Hypothalamus (tissue), 51 donors: ENCODE measurements around the gene DSC3.
A peak's percentile ranks its signal among the peaks of the same experiment; 100 is the strongest.

Source experiments
- DNase-seq, 51 donors: peaks; one replicate each; lab custom pipeline; 2025; lab: John Stamatoyannopoulos, UW

The DSC3 gene

DNA sequence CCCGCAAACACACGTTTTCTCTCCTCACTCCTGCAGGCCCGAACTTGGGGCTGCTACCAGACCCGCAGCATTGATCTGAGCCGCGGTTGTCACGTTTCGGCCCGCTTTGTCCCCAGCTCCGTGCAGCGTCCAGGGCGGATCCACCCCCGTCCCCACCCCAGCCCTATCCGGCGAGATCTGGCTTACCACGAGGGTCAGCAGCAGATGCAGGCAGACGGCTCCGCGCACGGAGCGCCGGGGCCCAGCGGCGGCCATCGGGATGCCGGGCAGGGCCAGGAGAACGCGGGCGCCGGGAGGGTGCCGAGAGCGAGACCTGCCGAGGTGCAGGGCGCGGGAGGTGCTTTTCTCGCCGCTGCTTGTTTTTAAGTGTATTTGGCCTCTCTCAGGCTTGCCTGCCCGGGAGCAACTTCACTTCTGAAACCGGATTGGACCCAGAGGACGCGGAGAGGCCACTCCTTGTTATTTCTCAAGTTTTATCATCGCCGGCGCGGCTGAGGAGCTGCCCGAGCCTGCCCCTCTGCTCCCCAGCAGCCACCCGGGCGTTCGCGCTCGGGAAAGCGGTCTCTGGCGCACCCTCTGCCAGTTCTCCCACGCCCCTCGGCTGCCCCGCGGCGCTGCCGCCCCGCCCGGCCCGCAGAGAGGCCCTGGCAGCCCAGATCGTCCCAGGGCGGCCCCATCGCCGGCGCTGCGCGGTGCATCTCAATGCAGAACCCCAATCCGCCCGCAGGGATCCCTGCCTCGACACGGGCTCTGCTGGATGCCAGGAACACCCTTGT is at the start of gene DSC3:
DSC3 (minus strand) TSS at position 337 of the 776 bp plus-strand sequence; CDS start at position 255, 82 bp downstream.
- no peak for DNase-seq

- DNase-seq: no peak
Measured at GRCh38 chr18:31091350-31091749, 48.8 kb upstream of the DSC3 start.

DNA sequence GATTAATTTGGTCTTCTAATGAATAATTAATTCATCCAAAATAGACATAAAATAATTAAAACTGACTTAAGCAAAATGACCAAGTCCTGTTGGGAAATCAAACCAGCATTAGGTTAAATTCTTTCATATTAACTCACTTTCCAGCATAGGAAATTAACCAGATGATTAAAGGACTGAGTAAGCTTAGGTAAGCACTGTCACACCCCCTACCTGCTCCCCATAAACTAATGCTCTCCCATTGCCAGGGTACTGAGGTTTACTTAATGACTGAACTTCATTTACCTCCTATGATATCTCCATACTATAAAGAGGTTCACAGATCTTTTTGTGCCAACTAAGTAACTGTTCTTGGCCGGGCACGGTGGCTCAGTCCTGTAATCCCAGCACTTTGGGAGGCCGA is 46.0 kb upstream of the DSC3 start:
- no peak for DNase-seq

GRCh38 chr18:31079973-31080372 is 37.4 kb upstream of the DSC3 start:
- DNase-seq: no peak

- DNase-seq: no peak
Measured at GRCh38 chr18:31077878-31078277, 35.3 kb upstream of the DSC3 start.

GRCh38 chr18:31072175-31072574 is 29.6 kb upstream of the DSC3 start:
- no peak for DNase-seq

DNA sequence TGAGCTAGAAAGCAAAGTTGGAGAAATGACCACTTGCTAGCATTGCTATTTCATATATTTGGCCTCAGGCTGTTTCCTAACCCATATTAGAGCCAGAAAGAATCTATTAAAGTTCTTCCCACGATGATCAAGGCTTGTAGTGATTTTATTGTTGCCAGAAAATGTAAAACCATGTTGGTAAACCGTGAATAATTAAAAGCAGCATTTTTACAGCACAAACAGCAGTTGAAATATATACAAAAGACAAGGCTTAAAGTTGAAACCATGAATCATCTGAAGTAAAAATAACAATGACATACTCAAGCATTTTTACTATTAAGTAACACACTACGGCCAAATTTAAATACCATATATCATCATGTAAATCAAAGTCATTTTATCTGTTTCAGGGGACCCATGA is 27.7 kb upstream of the DSC3 start:
- DNase-seq: no peak

- no peak for DNase-seq
Measured at GRCh38 chr18:31066266-31066665, 23.7 kb upstream of the DSC3 start.

- no peak for DNase-seq
Measured at GRCh38 chr18:31065036-31065773, 22.7 kb upstream of the DSC3 start.

GRCh38 chr18:31064130-31064529 is 21.6 kb upstream of the DSC3 start:
- DNase-seq: peak in 1 of 51 donors; percentile 28

GRCh38 chr18:31061945-31062344 is 19.4 kb upstream of the DSC3 start:
- DNase-seq: no peak

GRCh38 chr18:31058897-31059296 is 16.4 kb upstream of the DSC3 start:
- no peak for DNase-seq

- no peak for DNase-seq
Measured at GRCh38 chr18:31057917-31058316, 15.4 kb upstream of the DSC3 start.

DNA sequence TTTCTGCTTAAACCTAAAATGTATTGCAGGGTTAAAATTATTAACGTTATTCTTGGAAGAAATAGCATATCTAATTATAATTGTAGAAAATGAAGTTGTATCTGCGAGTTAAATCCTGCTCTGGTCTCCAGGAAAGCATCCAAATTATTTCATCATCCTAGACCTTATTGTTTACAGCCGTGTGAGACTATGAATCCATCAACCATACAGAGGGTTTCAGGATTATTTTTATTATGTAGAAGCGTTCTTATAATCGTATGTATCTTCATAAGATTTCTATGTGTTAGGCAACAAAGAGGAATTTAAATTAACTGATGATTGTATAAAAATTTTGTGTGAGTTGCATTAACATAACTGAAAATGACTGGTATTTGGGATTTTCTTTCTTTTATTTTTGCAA is 14.5 kb upstream of the DSC3 start:
- DNase-seq: no peak

DNA sequence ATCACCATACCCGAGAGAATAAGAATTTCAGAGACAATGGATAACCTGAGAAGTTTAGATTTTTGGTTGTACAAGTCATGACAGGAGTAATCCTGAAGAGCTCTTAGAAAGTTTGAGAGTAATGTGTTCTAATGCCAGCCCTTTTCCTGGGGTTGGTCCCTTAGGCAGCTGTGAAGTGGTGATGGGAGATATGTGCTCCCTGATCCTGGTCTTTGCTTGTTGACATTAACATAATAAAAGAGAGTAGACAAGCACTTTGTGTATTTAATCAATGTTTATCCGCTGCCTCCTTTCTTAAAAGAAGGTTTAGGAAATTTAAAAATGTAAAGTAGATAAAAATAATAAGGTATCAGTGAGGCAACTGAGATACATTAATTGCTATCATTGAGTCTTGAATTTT is 13.8 kb upstream of the DSC3 start:
- DNase-seq: no peak

- no peak for DNase-seq
Measured at GRCh38 chr18:31050635-31051034, 8.1 kb upstream of the DSC3 start.

- DNase-seq: no peak
Measured at GRCh38 chr18:31049189-31049588, 6.6 kb upstream of the DSC3 start.

- DNase-seq: no peak
Measured at GRCh38 chr18:31048216-31048615, 5.7 kb upstream of the DSC3 start.

DNA sequence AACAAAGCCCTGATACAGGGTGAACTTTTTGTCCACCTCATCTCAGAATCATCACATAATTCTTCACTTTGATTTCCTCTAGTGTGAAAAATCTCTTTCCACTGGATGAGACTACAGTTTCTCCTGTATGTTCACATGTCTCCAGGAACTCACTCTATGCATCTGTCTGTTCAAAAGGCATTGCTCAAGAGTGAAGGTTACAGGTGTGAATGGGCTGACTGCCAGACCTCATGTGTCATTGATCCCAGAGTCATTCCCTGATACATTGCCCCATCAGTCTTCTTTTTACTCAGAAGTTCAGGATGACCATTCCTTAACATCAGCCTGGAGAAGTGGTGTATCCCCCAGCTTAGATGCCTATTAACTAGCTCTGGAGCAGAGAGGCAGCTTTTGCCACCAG is 4.4 kb upstream of the DSC3 start:
- DNase-seq: no peak

DNA sequence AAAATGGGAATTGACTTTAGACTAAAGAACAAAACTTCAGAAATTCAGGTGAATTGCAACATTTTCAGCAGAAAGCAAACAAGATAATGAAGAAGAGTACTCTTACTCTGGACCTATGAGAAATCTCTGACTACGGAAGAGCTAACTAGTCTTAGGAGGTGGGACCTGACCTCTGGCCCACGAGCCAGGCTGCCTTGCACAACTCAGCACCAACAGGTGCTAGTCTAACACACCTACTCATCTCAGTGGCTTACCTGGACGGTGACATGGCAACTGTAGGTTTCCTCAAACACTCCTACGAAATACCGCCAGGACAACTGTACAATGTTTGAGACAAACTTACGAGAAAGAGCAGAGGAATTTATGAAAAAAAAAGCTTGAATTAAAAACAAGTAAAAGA is 3.1 kb upstream of the DSC3 start:
- DNase-seq: no peak

- no peak for DNase-seq
Measured at GRCh38 chr18:31044926-31045325, 2.4 kb upstream of the DSC3 start.

GRCh38 chr18:31043709-31044108 is 1.2 kb upstream of the DSC3 start:
- DNase-seq: no peak
